BLaER1 treated with 17β-estradiol and CSF1 and Interleukin-3, amounts not matched to agents 10 nM and 100 nM (cell line): Measurements from ENCODE around the gene ASB11.
"Not testable (repeated sequence)": the region's sequence is repeated elsewhere in the genome, so short reads cannot be mapped to it uniquely, and the experiment has no call there.

Experiments used
- H3K27ac ChIP-seq, 11 experiments: shearing (Covaris generic); formaldehyde crosslinking; 2 replicates each; pipeline ENCODE4 v1.8.1; 2022
- H3K27me3 ChIP-seq, 11 experiments: shearing (Covaris generic); formaldehyde crosslinking; 2 replicates each; pipeline ENCODE4 v1.8.1; 2022
- H3K36me3 ChIP-seq, 11 experiments: shearing (Covaris generic); formaldehyde crosslinking; 2 replicates each; pipeline ENCODE4 v1.8.1; 2022
- H3K4me1 ChIP-seq, 10 experiments: shearing (Covaris generic); formaldehyde crosslinking; 2 replicates each; pipeline ENCODE4 v1.8.1; 2022
- H3K4me2 ChIP-seq, 11 experiments: shearing (Covaris generic); formaldehyde crosslinking; 2 replicates each; pipeline ENCODE4 v1.8.1; 2022
- H3K4me3 ChIP-seq, 10 experiments: shearing (Covaris generic); formaldehyde crosslinking; 2 replicates each; pipeline ENCODE4 v1.8.1; 2022
- H3K9ac ChIP-seq, 11 experiments: shearing (Covaris generic); formaldehyde crosslinking; 2 replicates each; pipeline ENCODE4 v1.8.1; 2022
- H3K9me3 ChIP-seq, 11 experiments: shearing (Covaris generic); formaldehyde crosslinking; replicated peaks in 1 of 11; 2 replicates each; pipeline ENCODE4 v1.8.1; 2022
- H4K20me1 ChIP-seq, 11 experiments: shearing (Covaris generic); formaldehyde crosslinking; 2 replicates each; pipeline ENCODE4 v1.8.1; 2022
- Cebpa-rat ChIP-seq, 11 experiments: shearing (Covaris generic); IDR thresholded peaks; 2 replicates each; pipeline ENCODE4 v1.8.1; 2022

ASB11 gene

GRCh38 chrX:15299941-15300851, 15.2 kb downstream of the ASB11 start:
- Histone ChIP-seq H3K36me3 (no peaks in the 10 kb centered on the region), H3K9me3 (no peaks in the 10 kb centered on the region), H4K20me1 (peaks cover 0 to 3% (median 0%) of the 10 kb centered on the region in 11 experiments; a peak in 5 of 22 replicates), H3K27ac (peak overlapping the region in 1 of 11 experiments; percentile 62; a peak in 1 of 22 replicates), H3K9ac (peak overlapping the region in 1 of 11 experiments; percentile 20; a peak in 2 of 22 replicates), H3K4me3 (no peak overlapping the region), H3K4me1 (peaks cover 10 to 37% (median 15%) of the 10 kb centered on the region in 10 experiments; a peak in 19 of 20 replicates), H3K4me2 (peak overlapping the region in 2 of 11 experiments; percentile 56 to 68; a peak in 3 of 22 replicates), H3K27me3 (peaks cover 82 to 100% (median 94%) of the 10 kb centered on the region in 11 experiments)
- TF ChIP-seq Cebpa-rat (IDR thresholded peaks at IDR 0.05), result no peak

DNA sequence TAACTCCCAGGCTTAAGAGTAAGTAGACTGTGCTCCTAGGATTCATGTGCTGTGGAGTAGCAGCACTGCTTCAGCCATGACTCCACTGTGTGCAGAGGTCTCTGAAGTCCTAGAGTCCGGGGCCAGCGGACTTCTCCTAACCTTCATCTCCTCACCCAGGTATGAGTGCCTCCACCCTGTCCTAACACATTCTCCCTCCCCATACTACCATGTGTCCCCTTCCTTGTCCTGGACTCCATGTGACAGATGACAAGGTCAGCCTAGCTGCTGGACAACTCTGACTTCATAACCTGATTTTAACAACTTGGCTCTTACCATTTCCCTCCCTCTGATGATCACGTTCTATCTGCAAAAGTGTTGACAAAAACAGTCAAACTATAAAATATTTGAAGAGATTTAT, 16.7 kb downstream of the ASB11 start:
- H3K4me2 ChIP-seq, result peak overlapping the region in 10 of 11 experiments; percentile 36 to 74 (median 60); a peak in 20 of 22 replicates
- H3K4me3 ChIP-seq, result peak overlapping the region in 1 of 10 experiments; percentile 22; a peak in 2 of 20 replicates
- H3K9ac ChIP-seq, result peak overlapping the region in 3 of 11 experiments; percentile 36 to 49 (median 40); a peak in 4 of 22 replicates
- no peaks in the 10 kb centered on the region for H3K9me3 ChIP-seq
- H4K20me1 ChIP-seq, result peaks cover 0 to 3% (median 0%) of the 10 kb centered on the region in 11 experiments; a peak in 5 of 22 replicates
- peaks cover 77 to 97% (median 92%) of the 10 kb centered on the region in 11 experiments for H3K27me3 ChIP-seq
- peaks cover 10 to 37% (median 15%) of the 10 kb centered on the region in 10 experiments; a peak in 19 of 20 replicates for H3K4me1 ChIP-seq
- no peak for TF ChIP-seq Cebpa-rat (IDR thresholded peaks at IDR 0.05)
- peak overlapping the region in 8 of 11 experiments; percentile 40 to 68 (median 50); a peak in 13 of 22 replicates for H3K27ac ChIP-seq
- no peaks in the 10 kb centered on the region for H3K36me3 ChIP-seq

DNA sequence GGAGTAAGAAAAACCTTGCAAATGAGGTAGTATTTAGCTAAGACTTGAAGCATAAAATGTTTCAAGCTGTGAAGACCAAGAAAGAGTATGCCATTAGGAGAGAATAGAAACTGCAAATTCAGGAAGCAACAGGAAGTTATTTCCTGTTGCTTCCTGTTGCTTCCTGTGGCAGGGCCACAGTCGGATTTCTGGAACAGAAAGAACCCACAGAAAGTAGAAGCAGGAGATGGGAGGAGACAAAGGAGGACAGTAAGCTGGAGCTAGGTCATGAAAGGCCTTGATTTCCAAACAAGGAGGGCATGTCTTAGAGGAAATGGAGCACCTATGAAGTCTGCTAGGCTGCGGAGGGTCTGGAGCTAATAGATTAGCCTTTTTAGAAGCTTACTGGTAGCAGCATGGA, 17.2 kb downstream of the ASB11 start:
- H3K36me3 ChIP-seq, result no peaks in the 10 kb centered on the region
- peak overlapping the region in 3 of 11 experiments; percentile 36 to 49 (median 40); a peak in 4 of 22 replicates for H3K9ac ChIP-seq
- peaks cover 75 to 94% (median 87%) of the 10 kb centered on the region in 11 experiments for H3K27me3 ChIP-seq
- peak overlapping the region in 1 of 10 experiments; percentile 22; a peak in 1 of 20 replicates for H3K4me3 ChIP-seq
- H3K27ac ChIP-seq, result peak overlapping the region in 8 of 11 experiments; percentile 40 to 68 (median 50); a peak in 13 of 22 replicates
- H3K4me2 ChIP-seq, result peak overlapping the region; percentile 36 to 74 (median 56); a peak in 21 of 22 replicates
- no peak for TF ChIP-seq Cebpa-rat (IDR thresholded peaks at IDR 0.05)
- peaks cover 0 to 3% (median 0%) of the 10 kb centered on the region in 11 experiments; a peak in 5 of 22 replicates for H4K20me1 ChIP-seq
- peaks cover 10 to 37% (median 15%) of the 10 kb centered on the region in 10 experiments; a peak in 19 of 20 replicates for H3K4me1 ChIP-seq
- 0 out of 22 replicates have a peak, but pooled peaks cover 0 to 3% (median 0%) of the 10 kb centered on the region in 11 experiments for H3K9me3 ChIP-seq

DNA sequence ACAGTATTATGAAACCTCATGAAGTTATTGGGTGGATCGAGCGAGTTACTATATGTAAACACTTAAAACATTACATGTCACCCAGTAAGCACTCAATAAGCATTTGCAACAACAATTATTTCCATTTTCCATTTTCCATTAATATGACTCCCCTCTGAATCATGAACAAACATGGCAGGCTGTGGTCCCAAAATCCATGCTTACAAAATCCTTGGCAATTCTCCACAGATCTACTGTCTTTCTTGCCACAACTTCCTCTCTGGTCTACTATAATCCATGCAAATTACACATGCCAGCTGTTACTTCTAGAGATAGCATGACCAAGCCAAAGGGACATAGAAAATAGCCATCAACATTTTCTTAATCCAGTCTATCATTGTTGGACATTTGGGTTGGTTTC, 22.0 kb downstream of the ASB11 start:
- peaks cover 5 to 12% (median 8%) of the 10 kb centered on the region in 10 experiments; a peak in 19 of 20 replicates for H3K4me1 ChIP-seq
- no peak overlapping the region for H3K9ac ChIP-seq
- H3K36me3 ChIP-seq, result no peaks in the 10 kb centered on the region
- peaks cover 48 to 88% (median 77%) of the 10 kb centered on the region in 11 experiments for H3K27me3 ChIP-seq
- H3K4me3 ChIP-seq, result no peak overlapping the region
- TF ChIP-seq Cebpa-rat (IDR thresholded peaks at IDR 0.05), result no peak
- no peak overlapping the region for H3K27ac ChIP-seq
- peaks cover 0 to 11% (median 0%) of the 10 kb centered on the region in 11 experiments; a peak in 1 of 22 replicates for H3K9me3 ChIP-seq
- H3K4me2 ChIP-seq, result no peak overlapping the region
- no peaks in the 10 kb centered on the region; a peak in 3 of 22 replicates for H4K20me1 ChIP-seq

GRCh38 chrX:15292861-15293260, 22.6 kb downstream of the ASB11 start:
- Histone ChIP-seq H3K4me2 (no peak overlapping the region), H3K9ac (no peak overlapping the region), H3K27me3 (peaks cover 48 to 86% (median 77%) of the 10 kb centered on the region in 11 experiments), H3K27ac (no peak overlapping the region), H4K20me1 (no peaks in the 10 kb centered on the region; a peak in 2 of 22 replicates), H3K4me3 (no peak overlapping the region), H3K36me3 (no peaks in the 10 kb centered on the region), H3K4me1 (peaks cover 0 to 6% (median 2%) of the 10 kb centered on the region in 10 experiments; a peak in 14 of 20 replicates), H3K9me3 (peaks cover 0 to 11% (median 0%) of the 10 kb centered on the region in 11 experiments; a peak in 1 of 22 replicates)
- TF ChIP-seq Cebpa-rat (IDR thresholded peaks at IDR 0.05), result no peak

- Histone ChIP-seq H3K27ac (no peak overlapping the region), H3K4me3 (no peak overlapping the region), H3K4me1 (no peaks in the 10 kb centered on the region), H3K36me3 (no peaks in the 10 kb centered on the region), H3K9ac (no peak overlapping the region), H3K27me3 (peaks cover 80 to 95% (median 89%) of the 10 kb centered on the region in 11 experiments), H3K4me2 (no peak overlapping the region), H4K20me1 (no peaks in the 10 kb centered on the region), H3K9me3 (peaks cover 12 to 20% (median 14%) of the 10 kb centered on the region in 11 experiments; a peak in 21 of 22 replicates)
- no peak for TF ChIP-seq Cebpa-rat (IDR thresholded peaks at IDR 0.05)
Observed at GRCh38 chrX:15277604-15278003, 37.8 kb downstream of the ASB11 start.

- Histone ChIP-seq H3K27me3 (peaks cover 83 to 95% (median 90%) of the 10 kb centered on the region in 11 experiments), H3K36me3 (no peaks in the 10 kb centered on the region), H3K9ac (no peak overlapping the region), H3K9me3 (peaks cover 12 to 17% (median 13%) of the 10 kb centered on the region in 11 experiments; a peak in 21 of 22 replicates), H3K4me3 (no peak overlapping the region), H3K4me1 (no peaks in the 10 kb centered on the region), H3K27ac (no peak overlapping the region), H3K4me2 (no peak overlapping the region), H4K20me1 (no peaks in the 10 kb centered on the region; a peak in 1 of 22 replicates)
- 0 out of 22 replicates have a peak, but pooled peaks of 1 of the 11 experiments have one; percentile 10 for TF ChIP-seq Cebpa-rat (IDR thresholded peaks at IDR 0.05)
Observed at GRCh38 chrX:15274946-15275345, 40.5 kb downstream of the ASB11 start.

GRCh38 chrX:15273275-15273674, 42.2 kb downstream of the ASB11 start:
- Histone ChIP-seq H3K27me3 (peaks cover 85 to 97% (median 95%) of the 10 kb centered on the region in 11 experiments), H3K9me3 (peaks cover 12 to 17% (median 13%) of the 10 kb centered on the region in 11 experiments; a peak in 21 of 22 replicates)
- not testable (repeated sequence) for H4K20me1 ChIP-seq, H3K36me3 ChIP-seq, H3K4me3 ChIP-seq, H3K4me1 ChIP-seq, H3K27ac ChIP-seq, H3K9ac ChIP-seq, H3K4me2 ChIP-seq
